Measurements from ENCODE around the gene MOGAT3. TPM values are rescaled to one million over a fixed set of nuclear protein-coding genes. Genes with fewer than 3 reads are reported as not detected.

The MOGAT3 gene, protein sequence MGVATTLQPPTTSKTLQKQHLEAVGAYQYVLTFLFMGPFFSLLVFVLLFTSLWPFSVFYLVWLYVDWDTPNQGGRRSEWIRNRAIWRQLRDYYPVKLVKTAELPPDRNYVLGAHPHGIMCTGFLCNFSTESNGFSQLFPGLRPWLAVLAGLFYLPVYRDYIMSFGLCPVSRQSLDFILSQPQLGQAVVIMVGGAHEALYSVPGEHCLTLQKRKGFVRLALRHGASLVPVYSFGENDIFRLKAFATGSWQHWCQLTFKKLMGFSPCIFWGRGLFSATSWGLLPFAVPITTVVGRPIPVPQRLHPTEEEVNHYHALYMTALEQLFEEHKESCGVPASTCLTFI
- not detected for total RNA-seq
- polyA plus RNA-seq = not detected
- long read RNA-seq, donor 1 = 0 reads
- long read RNA-seq, donor 2 = 0 reads

DNA sequence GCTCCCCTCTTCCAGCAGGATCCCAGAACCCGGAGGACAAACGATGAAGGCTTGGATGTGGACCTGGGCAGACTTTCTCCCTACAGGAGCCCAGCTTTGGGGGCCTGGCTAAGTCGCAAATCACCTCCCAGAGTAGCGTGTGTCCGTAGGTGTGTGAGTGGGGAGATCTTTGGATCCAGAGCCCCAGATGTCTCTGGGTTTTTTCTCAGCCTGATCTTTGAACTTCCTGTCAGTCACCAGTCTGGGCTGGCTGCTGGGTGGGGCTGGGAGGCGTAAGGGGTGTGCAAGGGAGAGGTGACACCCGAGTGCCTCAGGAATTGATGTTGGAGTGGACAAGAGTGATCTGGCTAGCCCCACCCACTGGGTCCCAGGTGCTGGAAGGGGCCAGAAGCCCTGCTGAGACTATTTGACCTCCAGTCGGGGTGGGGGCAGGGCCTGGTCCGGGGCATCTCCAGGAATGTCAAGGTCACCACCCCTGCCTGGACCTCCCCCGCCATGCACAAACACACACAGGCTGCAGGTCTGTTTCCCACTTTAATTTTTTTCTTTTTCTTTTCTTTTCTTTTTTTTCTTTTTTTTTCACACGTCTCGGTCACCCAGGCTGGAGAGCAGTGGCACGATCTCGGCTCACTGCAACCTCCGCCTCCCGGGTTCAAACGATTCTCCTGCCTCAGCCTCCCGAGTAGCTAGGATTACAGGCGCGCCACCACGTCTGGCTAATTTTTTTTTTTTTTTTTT is at the start of gene MOGAT3:
MOGAT3 (minus strand) TSS at position 175 of the 738 bp plus-strand sequence. CDS start 182 bp downstream, outside the sequence.
- H3K27me3 ChIP-seq (ENCODE audit: insufficient read depth in 3 of 3, low read length in 2 of 3) = peaks cover 0 to 61% (median 18%) of the 10 kb centered on the region in 3 donors
- no peak within 1 kb of the TSS for H3K27ac ChIP-seq
- peaks cover under 1 to 3% of the 10 kb centered on the region in 2 donors for H3K36me3 ChIP-seq (ENCODE audit: insufficient read depth in 1 of 2, low read depth in 1 of 2)
- DNase-seq = no peak
- WGBS, 3 donors = 31 to 33% (median 32%) methylated on average over 21 of the region's 21 CpGs
- H3K4me1 ChIP-seq = peaks cover 6% of the 10 kb centered on the region
- TF ChIP-seq, protein P1, sequence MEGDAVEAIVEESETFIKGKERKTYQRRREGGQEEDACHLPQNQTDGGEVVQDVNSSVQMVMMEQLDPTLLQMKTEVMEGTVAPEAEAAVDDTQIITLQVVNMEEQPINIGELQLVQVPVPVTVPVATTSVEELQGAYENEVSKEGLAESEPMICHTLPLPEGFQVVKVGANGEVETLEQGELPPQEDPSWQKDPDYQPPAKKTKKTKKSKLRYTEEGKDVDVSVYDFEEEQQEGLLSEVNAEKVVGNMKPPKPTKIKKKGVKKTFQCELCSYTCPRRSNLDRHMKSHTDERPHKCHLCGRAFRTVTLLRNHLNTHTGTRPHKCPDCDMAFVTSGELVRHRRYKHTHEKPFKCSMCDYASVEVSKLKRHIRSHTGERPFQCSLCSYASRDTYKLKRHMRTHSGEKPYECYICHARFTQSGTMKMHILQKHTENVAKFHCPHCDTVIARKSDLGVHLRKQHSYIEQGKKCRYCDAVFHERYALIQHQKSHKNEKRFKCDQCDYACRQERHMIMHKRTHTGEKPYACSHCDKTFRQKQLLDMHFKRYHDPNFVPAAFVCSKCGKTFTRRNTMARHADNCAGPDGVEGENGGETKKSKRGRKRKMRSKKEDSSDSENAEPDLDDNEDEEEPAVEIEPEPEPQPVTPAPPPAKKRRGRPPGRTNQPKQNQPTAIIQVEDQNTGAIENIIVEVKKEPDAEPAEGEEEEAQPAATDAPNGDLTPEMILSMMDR (IDR thresholded peaks at IDR 0.05) = no peak
- no peak for ATAC-seq
- H3K9me3 ChIP-seq = no peaks in the 10 kb centered on the region
- intact Hi-C loops (cut with DNase I) = no loop called here
- peak within 1 kb of the TSS; percentile 25 for H3K4me3 ChIP-seq

DNA sequence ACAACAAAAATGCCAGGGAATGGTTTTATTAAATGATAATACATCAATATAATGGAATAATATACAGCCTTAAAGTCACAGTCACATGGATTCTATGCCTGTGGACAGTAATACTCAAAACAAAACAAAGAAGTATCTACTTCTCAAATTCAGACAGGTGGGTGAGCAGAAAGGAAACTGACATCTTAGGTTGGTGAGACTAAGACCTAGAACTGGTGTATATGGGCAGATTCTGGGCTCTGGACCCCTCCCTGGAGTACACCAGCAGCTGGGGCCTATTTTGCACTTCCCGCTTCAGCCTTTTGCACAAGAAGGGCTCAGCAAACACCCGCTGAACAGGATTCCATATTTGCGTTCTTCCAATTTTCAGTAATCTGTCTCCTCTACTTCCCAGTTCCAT is 49.5 kb upstream of the MOGAT3 start:
- peaks cover 0 to 22% of the 10 kb centered on the region in 2 donors for H3K36me3 ChIP-seq (ENCODE audit: insufficient read depth in 1 of 2, low read depth in 1 of 2)
- TF ChIP-seq, protein P1 (IDR thresholded peaks at IDR 0.05) = no peak
- H3K4me1 ChIP-seq = peaks cover 15% of the 10 kb centered on the region
- 91 to 94% (median 92%) methylated on average over 3 of the region's 3 CpGs for WGBS, 3 donors
- no peaks in the 10 kb centered on the region for H3K27me3 ChIP-seq (ENCODE audit: insufficient read depth in 3 of 3, low read length in 2 of 3)
- H3K9me3 ChIP-seq = no peaks in the 10 kb centered on the region
- intact Hi-C loops (cut with DNase I) = loop anchor here in 1 of 2 donors (5.0 kb wide), 1 partner anchor 33 kb away; the partner anchor contains the start of genes PLOD3 and ZNHIT1
- no peak overlapping the region for H3K4me3 ChIP-seq
- H3K27ac ChIP-seq = no peak overlapping the region
- DNase-seq (no peak), ATAC-seq (no peak)

DNA sequence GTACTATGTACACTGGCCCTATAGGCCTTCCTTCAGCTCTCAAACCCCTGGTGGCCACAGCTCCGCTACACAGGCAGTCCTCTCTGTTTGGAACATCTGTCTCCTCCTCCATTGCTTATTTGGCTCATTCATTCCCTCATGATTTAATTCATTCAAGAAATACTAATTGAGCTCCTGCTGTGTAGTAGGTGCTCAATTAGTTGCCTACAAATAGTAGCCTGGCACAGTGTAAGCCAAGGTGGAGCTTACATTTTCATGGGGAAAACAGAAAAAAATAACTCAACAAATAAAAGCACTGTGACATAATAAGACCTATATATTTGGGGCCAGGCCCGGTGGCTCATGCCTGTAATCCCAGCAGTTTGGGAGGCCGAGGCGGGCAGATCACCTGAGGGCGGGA is 47.4 kb upstream of the MOGAT3 start:
- Histone ChIP-seq H3K27ac (no peak overlapping the region), H3K4me3 (no peak overlapping the region), H3K27me3 (ENCODE audit: insufficient read depth in 3 of 3, low read length in 2 of 3) (no peaks in the 10 kb centered on the region), H3K4me1 (peaks cover 23% of the 10 kb centered on the region), H3K36me3 (ENCODE audit: insufficient read depth in 1 of 2, low read depth in 1 of 2) (peaks cover 0 to 25% of the 10 kb centered on the region in 2 donors), H3K9me3 (no peaks in the 10 kb centered on the region)
- ATAC-seq = no peak
- intact Hi-C loops (cut with DNase I) = loop anchor here in 1 of 2 donors (10.0 kb wide), 1 partner anchor 363 kb away; the partner anchor contains the start of gene UFSP1
- DNase-seq = no peak
- TF ChIP-seq, protein P1 (IDR thresholded peaks at IDR 0.05) = no peak
- WGBS, 3 donors = 95 to 97% (median 96%) methylated on average over 5 of the region's 5 CpGs

DNA sequence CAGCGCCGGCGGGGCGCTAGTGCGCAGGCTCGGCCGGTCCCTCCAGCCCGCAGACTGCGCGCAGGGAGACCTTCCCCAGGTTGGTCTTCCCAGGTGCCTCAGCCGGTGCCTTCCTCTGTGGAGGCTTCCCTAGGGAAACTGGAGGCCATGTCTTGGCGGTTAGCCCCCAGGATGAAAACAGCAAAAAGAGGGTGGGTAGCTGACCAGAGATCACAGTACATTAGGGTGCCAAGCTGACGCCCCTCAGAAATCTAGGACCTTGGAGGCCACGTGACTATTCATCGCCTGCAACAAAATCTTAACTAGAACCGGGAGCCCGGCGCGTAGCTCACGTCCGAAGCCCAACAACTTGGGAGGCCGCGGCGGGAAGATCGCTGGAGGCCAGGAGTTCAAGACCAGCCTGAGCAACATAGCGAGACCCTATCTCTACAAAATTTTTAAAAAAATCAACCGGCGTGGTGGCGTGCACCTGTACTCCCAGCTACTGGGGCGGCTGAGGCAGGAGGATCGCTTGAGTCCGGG is 44.4 kb upstream of the MOGAT3 start:
- intact Hi-C loops (cut with DNase I) = loop anchor here (2.0 to 10.0 kb wide), 2 partner anchors 26 to 360 kb away; partner anchors contain the start of genes UFSP1 (in 1 of the 2) and ZNHIT1 (in 1 of the 2)
- Histone ChIP-seq H3K4me1 (peaks cover 44% of the 10 kb centered on the region), H3K36me3 (ENCODE audit: insufficient read depth in 1 of 2, low read depth in 1 of 2) (peaks cover 3 to 29% of the 10 kb centered on the region in 2 donors), H3K27ac (peak overlapping the region; percentile 99), H3K27me3 (ENCODE audit: insufficient read depth in 3 of 3, low read length in 2 of 3) (no peaks in the 10 kb centered on the region), H3K4me3 (peak overlapping the region; percentile 93), H3K9me3 (no peaks in the 10 kb centered on the region)
- 26 to 29% (median 29%) methylated on average over 31 to 32 of the region's 32 CpGs for WGBS, 3 donors
- DNase-seq (no peak), ATAC-seq (no peak)
- TF ChIP-seq, protein P1 (IDR thresholded peaks at IDR 0.05) = no peak

Measured in psoas muscle (tissue), 8 donors.